HG03457 (cell line): ENCODE data around the gene AMN.

ENCODE experiments used
- ATAC-seq: cut with Tn5 transposase; IDR thresholded peaks from one replicate; pipeline ENCODE4 v1.9.1; 2021; ENCODE audit warnings: moderate number of reproducible peaks; ENCODE audit not compliant: unreplicated experiment

AMN gene

DNA sequence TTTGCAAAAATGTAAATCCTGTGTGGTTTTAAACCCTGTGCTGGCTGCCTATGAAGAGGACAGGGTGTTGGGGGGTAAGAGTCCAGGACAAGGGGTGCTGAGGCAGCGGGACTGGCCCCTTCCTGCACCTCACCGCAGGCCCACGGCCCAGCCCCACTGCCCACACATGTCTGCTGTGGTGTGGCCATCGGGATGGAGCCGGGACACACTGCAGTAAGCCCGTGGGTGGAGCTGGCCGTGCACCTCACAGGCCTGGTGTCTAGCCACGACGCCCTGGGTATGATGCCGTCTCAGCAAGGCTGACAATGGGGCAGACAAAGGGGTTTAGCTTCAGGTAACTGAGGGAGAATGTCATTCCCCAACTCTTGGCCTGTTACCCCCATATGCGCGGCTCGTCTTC is 19.6 kb downstream of the AMN start:
- no peak for ATAC-seq

DNA sequence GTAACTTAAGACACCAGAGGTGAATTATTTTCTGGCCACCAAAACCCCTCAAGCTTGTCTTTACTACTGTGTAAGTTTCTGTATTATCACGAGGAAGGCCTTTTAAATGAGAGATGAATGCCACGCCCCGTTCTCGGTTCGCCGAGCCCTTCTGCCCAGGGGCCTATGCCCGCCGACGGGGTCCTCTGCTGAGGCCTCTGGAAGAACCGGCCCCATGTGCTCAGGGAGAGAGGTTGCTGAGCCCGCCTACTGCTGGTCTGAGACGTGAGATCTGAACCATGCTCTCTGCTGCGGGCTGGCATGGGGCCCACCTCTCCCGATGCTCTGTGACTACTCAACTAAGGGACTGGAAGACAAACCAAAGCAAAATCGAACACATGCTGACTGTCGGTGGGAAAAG is 21.0 kb downstream of the AMN start:
- no peak for ATAC-seq

DNA sequence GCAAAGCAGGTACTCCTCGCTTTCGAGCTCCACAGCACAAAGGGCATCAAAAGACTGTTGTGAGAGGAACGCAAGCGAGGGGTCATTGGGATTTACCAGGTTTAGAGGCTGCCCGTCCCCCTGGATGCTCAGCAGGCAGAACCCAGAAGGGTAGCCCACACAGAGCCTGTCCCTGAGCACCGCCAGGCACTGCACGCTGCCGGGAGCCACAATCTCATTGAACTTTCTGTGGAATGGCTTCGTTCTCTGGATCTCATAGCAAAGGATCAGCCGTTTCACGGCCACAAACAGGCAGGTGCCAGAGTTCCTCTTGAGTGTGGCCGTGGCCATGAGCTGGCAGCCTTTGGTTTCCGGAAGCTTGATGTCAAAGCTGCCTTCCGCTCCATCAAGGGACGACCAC is 21.5 kb downstream of the AMN start:
- ATAC-seq, result no peak

DNA sequence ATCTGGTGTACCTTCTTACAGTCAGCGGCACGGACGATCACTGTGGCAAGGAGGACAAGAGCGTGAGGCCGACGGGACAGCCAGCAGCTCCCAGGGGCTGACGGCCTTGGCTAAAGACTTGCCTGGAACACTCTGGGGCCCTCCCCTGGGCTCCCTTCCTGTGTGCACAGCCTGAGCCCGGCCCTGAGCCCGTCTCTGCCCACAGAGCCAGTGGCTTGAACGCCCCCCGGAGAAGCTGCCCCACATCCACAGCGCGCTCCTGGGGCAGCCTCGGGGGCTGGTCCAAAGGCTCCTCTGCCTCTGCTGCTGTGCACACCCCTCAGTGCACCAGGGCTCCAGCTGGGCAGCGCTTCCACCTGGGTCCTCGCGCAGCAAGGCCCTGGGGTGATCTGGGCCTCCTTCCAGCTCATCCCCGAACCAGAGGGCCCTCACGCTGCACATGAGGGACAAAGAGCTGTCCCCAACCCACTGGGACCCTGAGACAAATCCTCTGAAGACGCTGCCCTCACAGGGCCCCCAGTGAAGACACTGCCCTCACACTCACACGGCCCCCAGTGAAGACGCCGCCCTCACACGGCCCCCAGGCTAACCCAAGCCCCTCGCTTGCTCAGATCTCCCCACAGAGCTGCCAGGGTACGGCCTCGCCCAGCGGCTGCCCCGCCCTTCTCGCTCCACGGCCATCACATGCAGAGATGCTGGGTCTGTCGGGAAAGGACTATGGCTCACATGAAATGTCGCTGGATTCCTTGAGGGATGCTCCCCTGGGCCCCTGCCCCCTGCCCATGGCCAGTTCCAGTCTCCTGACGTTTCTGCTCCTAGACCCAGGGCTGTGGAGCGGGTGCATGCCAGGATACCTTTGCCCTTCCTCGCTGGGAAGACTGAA is 22.2 kb downstream of the AMN start:
- no peak for ATAC-seq

DNA sequence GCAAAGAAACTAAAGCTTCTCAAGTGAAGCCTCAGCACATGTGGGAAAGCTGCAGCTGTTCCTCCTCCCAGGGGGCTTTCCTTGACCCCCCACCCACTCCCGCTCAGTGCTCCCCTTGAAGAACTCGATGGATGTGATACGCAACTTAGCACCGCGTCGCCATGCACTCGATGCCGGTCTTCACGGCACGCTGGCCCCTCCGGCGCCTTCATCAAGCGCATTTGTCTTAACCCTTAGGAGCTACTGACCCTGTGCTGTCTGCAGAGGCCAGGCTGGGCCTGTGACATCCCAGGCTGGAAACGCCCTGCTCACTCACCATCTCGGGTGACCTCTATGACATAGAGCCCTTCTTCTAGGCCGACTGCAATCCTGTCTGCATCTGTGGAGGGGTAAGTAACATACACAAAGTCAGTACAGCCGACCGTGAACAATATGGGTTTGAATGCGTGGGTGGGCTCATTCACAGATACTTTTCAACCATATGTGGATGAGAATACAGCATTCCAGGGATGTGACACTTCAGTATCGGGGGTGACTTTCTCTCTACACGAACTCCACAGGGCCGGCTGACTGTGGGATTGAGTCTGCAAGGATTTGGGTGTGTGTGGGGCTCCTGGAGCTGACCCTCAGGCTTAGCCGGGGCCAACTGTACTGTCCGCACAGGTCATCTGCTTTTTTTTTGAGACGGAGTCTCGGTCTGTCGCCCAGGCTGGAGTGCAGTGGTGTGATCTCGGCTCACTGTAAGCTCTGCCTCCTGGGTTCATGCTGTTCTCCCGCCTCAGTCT is 23.1 kb downstream of the AMN start:
- ATAC-seq, result no peak

DNA sequence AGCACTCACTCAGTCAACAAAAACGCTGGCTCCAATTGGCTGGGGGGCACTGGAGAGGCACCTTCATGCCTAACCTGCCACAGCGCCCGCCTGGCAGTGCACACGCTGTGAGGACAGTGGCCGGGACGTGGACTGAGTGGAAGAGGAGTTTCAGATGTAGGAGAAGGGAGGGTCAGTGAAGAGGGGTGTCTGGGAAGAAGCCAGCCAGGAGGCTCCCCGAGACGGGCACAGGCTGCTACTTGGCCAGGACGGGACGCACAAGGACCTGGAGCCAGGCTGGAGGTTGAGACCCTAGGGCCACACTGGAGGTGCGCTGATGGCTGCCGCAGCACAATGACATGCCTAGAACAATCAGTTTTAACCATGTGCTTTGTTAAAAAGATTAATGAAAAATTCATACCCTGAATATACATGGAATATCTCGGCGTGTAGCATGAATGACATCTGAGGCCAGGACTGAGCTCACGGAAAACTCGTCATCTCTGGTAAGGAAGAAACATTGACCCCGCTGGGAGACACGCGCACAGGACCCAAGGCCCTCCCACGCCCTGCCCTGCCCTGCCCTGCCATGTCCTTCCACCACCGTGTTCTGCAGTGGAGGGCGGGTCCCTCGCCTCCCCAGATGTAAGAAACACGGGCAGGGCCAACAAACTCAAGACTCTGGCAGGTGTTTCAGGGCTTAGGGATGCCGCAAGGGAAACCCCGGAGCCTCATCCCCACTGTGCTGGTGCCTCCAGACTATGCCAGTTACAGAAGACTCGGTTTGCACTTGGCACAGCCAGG is 25.0 kb downstream of the AMN start:
- no peak for ATAC-seq

DNA sequence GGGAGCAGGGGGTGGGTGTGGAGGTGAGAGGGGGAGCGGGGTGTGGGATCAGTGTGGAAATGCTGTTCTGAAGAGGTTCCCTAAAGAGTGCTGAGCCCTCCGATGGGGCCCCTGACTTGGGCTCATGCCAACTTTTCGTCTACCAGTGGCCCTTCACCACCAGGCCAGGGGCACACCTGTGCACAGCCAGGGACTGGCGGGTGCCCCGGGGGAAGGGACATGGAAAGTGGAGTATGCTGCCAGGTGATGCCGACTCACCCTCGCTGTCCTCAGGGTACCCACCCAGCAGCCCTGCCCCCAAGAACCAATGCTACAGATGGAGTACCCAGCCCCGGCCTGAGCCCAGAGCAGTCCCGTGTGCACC is 26.2 kb downstream of the AMN start:
- no peak for ATAC-seq

DNA sequence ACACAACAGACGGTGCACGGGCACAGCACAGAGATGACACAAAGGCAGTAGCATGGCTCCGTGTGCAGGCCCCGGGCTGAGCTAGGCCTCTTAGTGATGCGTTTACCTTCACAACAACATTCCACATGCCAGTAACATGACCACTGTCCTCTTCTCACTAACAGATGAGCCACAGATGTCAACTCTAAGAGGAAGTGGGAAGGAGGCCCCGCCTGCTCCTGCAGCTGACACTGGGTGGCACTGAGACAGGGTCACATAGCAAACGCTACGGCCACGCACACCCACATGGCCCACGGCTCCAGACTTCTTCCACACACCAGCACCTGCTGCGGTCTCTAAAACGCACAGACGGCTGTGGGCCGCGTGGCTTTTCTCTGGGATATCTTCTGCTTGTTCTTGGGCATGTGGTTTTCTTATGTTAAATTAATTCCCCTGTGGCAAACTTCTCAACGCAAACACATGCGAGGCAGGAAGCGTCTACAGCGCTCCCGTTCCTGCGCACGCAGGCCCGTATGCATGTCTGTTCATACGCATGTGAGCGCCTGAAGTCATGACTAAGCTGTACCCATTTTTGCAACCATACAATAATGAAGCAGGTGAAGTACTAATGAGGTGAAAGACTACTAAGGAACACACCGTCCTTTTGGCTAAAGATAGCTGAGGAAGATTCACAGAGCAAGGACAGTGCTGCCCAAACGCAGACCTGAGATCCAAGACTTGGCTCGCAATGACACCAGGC is 26.8 kb downstream of the AMN start:
- no peak for ATAC-seq

DNA sequence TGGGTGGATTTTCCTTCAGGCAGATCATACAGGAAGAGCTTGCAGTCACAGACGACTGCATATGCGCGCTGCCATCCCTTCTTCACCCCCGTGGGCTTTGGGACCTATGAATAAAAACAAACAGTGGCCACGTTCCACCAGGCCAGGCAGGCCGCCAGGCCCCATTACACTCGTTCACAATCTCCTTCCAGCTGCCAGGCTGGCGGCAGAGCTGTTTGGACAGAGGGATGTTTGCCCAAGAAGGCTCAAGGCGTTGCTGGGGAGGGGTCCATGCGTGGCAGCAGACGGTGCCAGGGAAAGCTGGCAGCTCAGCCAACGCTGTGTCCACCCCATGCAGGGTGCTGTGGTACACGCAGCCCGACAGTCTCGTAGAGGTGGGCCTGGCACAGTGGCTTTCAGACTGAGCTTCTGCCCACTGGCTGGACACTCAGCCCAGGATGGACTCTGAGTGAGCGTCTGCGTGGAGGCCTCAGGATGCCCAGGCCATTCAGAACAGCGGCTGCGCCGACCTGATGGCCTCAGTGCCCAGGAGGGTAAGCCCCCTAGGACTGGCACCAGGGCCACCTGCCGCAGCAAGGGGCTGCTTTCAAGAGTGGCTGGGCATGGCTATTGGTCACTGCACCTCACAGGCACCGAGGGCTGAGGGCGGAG is 27.5 kb downstream of the AMN start:
- no peak for ATAC-seq

DNA sequence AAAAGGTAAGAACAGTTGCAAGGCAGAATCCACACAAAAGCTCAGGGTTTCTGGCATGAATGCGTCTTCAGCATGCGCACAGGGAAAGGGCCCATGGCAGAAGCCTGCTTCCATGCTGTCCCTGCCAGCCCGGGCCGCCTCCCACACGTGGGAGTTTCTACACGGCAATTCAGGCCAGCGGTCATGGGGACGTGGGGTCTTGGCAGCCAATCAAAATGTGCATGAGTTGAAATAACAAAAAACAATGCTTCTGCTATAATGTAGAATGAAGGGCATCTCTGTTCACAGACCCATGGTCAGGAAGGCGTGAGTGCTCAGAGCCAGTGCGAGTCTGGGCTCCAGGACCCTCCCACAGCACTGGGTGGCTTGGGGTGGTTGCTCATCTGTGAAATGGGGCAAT is 28.6 kb downstream of the AMN start:
- no peak for ATAC-seq

DNA sequence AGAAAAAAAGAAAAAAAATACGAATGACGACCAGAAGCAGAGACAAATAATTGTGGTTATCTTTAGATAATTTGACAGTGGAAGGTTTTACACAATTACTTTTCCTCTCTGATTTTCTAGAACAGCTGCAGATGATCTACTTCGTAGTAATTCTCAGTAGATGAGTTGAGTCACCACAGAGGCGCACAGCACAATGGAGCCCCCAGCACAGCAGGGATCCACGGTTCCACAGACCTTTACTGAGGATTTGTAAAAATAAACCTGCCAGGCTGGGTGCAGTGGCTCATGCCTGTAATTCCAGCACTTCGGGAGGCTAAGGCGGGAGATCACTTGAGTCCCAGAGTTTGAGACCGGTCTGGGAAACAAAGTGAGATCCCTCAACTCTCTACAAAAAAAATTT is 29.3 kb downstream of the AMN start:
- ATAC-seq, result no peak

DNA sequence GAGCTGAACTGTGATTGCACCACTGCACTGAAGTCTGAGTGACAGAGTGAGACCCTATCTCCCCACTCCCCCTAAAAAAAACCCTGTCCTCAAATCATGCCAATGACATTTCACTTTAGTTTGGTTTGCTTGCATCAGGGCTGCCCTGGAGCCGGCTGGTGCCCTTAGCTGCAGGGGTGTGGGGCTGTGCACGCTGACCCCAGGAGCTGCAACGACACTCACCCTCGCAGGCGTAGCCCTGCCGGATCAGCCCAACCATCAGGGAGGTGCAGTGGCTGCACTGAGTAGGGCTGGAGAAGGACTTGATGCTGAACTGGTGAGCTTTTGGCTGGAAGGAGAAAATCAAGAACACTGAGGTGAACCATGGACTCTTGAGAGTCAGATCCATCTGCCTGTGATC is 29.8 kb downstream of the AMN start:
- ATAC-seq, result no peak

DNA sequence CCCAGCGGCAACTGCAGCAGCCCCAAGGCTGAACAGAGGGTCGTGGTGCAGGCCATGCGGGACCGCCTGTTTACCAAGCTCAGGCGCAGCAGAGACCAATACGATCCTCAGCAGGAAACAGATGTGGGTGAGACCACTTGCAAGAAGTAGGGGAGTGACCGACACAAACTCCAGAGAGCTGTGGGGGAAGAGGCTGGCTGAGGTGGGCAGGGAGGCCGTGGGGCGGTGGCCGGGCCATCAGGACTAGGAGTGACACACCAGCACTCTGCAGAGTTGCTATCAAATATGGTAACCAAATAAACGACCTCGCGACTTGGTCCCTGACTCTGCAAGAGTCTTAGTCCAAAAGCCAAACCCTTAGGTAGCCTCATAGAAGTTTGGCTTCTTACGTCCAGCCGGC is 30.6 kb downstream of the AMN start:
- no peak for ATAC-seq

DNA sequence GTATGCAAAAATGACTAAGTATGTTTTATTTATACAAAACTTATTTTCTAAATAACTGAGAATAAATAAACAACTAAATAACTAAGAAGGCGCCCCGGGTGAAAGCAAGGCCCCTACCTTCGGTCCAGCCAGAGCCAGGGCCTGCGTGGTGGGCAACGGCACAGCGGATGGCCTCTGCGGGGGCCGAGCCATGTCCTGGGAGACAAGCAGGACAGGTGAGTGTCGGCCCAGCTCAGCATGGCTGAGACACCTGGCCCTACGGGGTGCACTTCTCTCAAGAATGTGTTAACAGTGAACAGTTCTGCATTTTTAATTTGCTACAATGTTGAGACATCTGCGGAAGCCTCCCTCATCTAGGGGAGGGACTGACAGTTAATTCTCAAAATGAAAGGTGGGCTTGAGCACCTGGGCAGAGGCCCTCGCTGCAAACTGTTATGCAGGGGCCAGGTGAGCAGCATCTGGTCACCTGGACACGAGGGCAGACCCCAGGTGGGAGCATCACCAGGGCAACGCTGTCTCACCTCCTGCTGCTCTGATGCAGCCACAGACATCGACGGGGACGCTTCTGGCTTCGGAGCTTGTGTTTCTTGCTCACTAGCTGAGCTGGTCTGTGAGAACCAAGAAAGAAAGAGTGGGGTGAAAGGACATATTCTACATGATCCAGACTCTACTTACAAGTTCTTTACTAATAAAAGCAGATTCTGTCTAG is 31.8 kb downstream of the AMN start:
- no peak for ATAC-seq

DNA sequence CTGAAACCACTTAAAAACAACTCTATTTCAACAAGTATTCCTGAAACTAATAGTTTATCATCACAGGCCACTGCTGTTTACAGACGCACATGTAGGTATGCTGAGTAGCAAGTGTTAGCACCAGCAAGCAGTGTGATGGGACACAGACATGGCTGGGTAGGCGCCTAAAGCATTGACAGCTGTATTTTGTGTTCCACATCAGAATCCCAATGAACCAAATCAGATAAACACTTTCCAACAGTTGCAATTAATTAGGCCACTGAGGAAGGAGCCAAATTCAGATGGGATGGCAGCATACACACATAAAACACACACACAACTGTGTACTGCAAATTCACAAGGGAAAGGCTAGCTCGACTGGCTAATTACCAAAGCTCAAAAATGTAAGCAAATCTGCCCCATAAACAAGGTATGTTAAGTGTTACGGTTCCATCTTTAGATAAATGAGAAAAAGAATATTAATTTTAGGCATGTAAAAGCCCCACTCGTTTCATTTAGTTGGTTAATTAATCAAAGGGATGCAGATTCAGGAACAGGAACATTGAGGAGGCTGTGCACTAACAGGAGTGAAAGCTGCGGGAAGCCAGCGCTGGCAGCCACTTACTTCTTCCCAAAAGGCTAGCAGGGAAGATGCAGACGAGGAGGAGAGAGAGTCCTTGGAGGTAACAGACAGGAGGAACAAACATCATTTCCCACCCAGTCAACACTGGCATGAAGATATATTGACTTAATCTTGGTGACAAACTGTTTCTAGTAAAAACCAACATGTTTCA is 33.4 kb downstream of the AMN start:
- ATAC-seq, result no peak

DNA sequence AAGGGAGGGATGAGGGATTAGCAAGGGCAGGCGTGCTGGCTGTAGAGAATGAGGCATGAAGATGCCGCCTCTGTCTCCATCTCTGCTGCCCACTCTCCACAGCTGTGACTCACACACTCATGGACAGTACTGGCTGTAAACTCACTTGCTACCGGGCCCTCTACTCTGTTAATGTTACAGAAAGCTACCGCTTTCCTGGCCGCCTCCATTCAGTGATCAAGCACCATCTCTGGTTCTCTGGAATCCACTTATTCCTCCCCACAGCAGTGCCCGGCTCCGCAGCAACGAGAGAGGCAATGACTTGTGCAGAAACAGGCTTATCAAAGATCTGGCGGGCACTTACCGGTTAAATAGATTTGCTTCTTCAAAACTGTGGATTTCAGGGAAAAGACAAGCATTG is 34.8 kb downstream of the AMN start:
- no peak for ATAC-seq

DNA sequence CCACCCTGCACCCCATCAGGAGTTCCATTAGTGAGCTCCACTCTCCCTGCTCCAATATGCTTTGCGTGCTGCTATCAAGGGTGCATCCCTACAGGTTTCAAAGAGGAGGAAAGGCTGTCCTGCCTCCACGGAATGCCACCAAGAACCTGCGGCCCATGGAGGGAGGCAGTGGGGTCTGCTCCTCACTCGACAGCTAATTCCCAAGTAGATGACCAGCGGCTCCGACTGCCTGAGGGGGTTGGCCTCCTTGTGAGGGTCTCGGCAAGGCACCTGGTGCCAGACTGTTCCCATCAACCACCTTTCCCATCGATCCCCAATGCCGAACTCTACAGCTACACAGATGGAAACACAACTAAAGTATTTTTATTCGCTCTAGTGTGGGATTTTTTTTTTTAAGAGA is 36.0 kb downstream of the AMN start:
- no peak for ATAC-seq

DNA sequence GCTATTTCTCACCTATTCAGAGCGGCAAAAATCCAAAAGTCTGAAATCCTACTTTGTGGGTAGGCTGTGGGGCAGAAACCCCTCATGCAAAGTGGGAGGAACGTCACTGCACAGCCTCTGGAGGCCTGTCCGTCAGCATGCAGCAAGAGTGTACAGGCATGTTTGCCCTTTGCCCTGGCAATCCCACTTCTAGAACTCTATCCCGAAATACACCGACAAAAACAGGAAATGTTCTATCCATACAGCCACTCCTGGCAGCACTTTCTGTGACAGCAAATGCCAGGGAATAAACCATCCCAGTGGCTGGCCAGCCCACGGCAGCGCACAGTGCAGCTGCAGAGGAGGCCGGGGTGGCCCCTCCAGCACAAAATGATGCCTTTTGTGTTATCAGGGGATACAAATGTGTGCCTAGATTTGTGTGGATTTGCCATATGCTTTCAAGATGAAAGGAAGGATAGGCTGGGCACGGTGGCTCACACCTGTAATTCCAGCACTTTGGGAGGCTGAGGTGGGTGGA is 39.7 kb downstream of the AMN start:
- ATAC-seq, result no peak
